ENCODE data around the gene MGMT. TPM values are rescaled to one million over a fixed set of nuclear protein-coding genes. Genes with fewer than 3 reads are reported as not detected.

MGMT gene
- total and polyA plus RNA-seq, 2 donors (not counting 3 experiments of a cell fraction or from before 2014, with no cell fraction given), result 15.0 to 15.2 TPM

DNA sequence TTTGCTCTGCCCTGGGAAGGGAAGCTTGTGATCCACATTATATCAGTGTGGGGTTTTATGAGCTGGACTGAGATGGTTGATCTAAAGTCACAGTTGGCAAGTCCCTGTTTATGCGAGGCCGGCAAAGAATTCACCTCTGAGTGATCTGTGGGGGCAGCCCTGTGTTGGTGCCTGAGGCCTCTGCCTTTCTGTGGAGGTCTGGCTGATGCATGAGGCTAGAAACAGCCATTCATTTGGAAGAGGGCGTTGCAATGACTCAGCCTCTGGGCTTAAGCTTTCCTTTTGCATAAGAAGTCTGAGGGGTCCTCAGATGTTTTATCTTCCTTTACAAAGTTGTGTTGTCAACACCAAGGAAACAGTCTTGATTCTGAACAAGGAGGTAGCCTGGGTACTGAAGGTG, 126.9 kb downstream of the MGMT start:
- Histone ChIP-seq H3K4me1 (ENCODE audit: control insufficient read depth, extremely low read depth, insufficient read depth, low read length) (no peaks in the 10 kb centered on the region), H3K4me3 (replicated peaks in 1 of 3; ENCODE audit: insufficient read depth in 1 of 3, low read depth in 1 of 3, low read length in 3 of 3) (no peak overlapping the region), H3K27me3 (ENCODE audit: control insufficient read depth in 2 of 2, insufficient read depth in 2 of 2, low read length in 2 of 2) (no peaks in the 10 kb centered on the region), H3K9me1 (replicated peaks; ENCODE audit: control insufficient read depth, extremely low read depth, insufficient read depth, low read length) (no peaks in the 10 kb centered on the region), H3K36me3 (ENCODE audit: control insufficient read depth in 2 of 2, extremely low read depth in 1 of 2, insufficient read depth in 2 of 2, low read length in 2 of 2) (no peaks in the 10 kb centered on the region), H3K79me2 (ENCODE audit: control insufficient read depth, insufficient read depth, low read length) (no peaks in the 10 kb centered on the region), H3K27ac (ENCODE audit: insufficient read depth, low read depth, low read length) (no peak overlapping the region), H2AFZ (ENCODE audit: low read depth, low read length) (no peak overlapping the region), H3K9ac (replicated peaks; ENCODE audit: extremely low read depth, insufficient read depth, low read length) (no peak overlapping the region), H3K4me2 (ENCODE audit: insufficient read depth, low read length) (no peak overlapping the region), H3K9me3 (replicated peaks; ENCODE audit: control insufficient read depth, insufficient read depth, low read length) (peaks cover 7% of the 10 kb centered on the region), H4K20me1 (replicated peaks; ENCODE audit: control insufficient read depth, extremely low read depth, insufficient read depth, low read length) (no peaks in the 10 kb centered on the region)
- ChIA-PET CTCF (no interaction called here), POLR2A (no interaction called here)
- FAIRE-seq, result no peak
- BruUV-seq (replicated peaks), result no TSS peak
- no peak for DNase-seq (ENCODE audit: low read depth, low spot score)
- TF ChIP-seq GATA2 (IDR thresholded peaks at IDR 0.05; ENCODE audit: insufficient read depth, insufficient read length, low read depth, low read length), result no peak
- no peak for TF ChIP-seq FOS (IDR thresholded peaks at IDR 0.05; ENCODE audit: borderline replicate concordance, insufficient read depth, low read length)
- no peak for TF ChIP-seq POLR2A (IDR thresholded peaks at IDR 0.05; ENCODE audit: low read depth, low read length)
- no peak for TF ChIP-seq POLR2AphosphoS5 (IDR thresholded peaks at IDR 0.05; ENCODE audit: insufficient read depth, low read depth, low read length)
- TF ChIP-seq, protein P1, sequence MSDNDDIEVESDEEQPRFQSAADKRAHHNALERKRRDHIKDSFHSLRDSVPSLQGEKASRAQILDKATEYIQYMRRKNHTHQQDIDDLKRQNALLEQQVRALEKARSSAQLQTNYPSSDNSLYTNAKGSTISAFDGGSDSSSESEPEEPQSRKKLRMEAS (IDR thresholded peaks at IDR 0.05; ENCODE audit: insufficient read depth, insufficient read length), result no peak
- no peak for TF ChIP-seq EZH2 (IDR thresholded peaks at IDR 0.05; ENCODE audit: borderline replicate concordance, low read depth, low read length, severe bottlenecking)
- TF ChIP-seq MYC (IDR thresholded peaks at IDR 0.05; ENCODE audit: low read depth, low read length), result no peak
- TF ChIP-seq, protein P2, sequence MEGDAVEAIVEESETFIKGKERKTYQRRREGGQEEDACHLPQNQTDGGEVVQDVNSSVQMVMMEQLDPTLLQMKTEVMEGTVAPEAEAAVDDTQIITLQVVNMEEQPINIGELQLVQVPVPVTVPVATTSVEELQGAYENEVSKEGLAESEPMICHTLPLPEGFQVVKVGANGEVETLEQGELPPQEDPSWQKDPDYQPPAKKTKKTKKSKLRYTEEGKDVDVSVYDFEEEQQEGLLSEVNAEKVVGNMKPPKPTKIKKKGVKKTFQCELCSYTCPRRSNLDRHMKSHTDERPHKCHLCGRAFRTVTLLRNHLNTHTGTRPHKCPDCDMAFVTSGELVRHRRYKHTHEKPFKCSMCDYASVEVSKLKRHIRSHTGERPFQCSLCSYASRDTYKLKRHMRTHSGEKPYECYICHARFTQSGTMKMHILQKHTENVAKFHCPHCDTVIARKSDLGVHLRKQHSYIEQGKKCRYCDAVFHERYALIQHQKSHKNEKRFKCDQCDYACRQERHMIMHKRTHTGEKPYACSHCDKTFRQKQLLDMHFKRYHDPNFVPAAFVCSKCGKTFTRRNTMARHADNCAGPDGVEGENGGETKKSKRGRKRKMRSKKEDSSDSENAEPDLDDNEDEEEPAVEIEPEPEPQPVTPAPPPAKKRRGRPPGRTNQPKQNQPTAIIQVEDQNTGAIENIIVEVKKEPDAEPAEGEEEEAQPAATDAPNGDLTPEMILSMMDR (IDR thresholded peaks at IDR 0.05; ENCODE audit: extremely low read depth in 1 of 2, insufficient read depth in 1 of 2, low read depth in 1 of 2, low read length in 2 of 2), result no peak
- intact Hi-C loops (cut with micrococcal nuclease), result no loop called here
- dilution Hi-C loops (cut with MboI; ENCODE audit: extremely low pct_ligation_motif_present, low sequenced_read_pairs), result no loop called here
